ENCODE results near the gene FGF23.
A peak's percentile ranks its signal among the peaks of the same experiment; 100 is the strongest.
"Not testable (repeated sequence)": the region's sequence is repeated elsewhere in the genome, so short reads cannot be mapped to it uniquely, and the experiment has no call there.

FGF23 gene

GRCh38 chr12:4379405-4379804, at the start of gene FGF23:
Gene FGF23, minus strand, starts transcription at chr12:4379712. Its CDS starts 130 bp downstream, at chr12:4379582.
- no peak for DNase-seq
- TF ChIP-seq GATA1 (IDR thresholded peaks at IDR 0.05; ENCODE audit: low read depth, low read length) (no peak), POLR2A (IDR thresholded peaks at IDR 0.05; ENCODE audit: low read length) (no peak)

- DNase-seq = no peak
- TF ChIP-seq POLR2A (IDR thresholded peaks at IDR 0.05; ENCODE audit: low read length) = no peak
Measured at GRCh38 chr12:4424422-4424821, 44.9 kb upstream of the FGF23 start.

- DNase-seq = no peak
- TF ChIP-seq POLR2A (IDR thresholded peaks at IDR 0.05; ENCODE audit: low read length) (no peak), GATA1 (IDR thresholded peaks at IDR 0.05; ENCODE audit: low read depth, low read length) (no peak)
Measured at GRCh38 chr12:4423528-4424195, 44.1 kb upstream of the FGF23 start.

- no peak for TF ChIP-seq POLR2A (IDR thresholded peaks at IDR 0.05; ENCODE audit: low read length)
- TF ChIP-seq GATA1 (IDR thresholded peaks at IDR 0.05; ENCODE audit: low read depth, low read length) = no peak
- no peak for DNase-seq
Measured at GRCh38 chr12:4422985-4423384, 43.5 kb upstream of the FGF23 start.

- DNase-seq = peak; percentile 20 to 54
- TF ChIP-seq POLR2A (IDR thresholded peaks at IDR 0.05; ENCODE audit: low read length) (no peak), GATA1 (IDR thresholded peaks at IDR 0.05; ENCODE audit: low read depth, low read length) (no peak)
Measured at GRCh38 chr12:4421590-4422031, 42.1 kb upstream of the FGF23 start.

- DNase-seq = no peak
Measured at GRCh38 chr12:4420138-4420670, 40.7 kb upstream of the FGF23 start.

GRCh38 chr12:4418913-4419312, 39.4 kb upstream of the FGF23 start:
- DNase-seq = no peak
- TF ChIP-seq GATA1 (IDR thresholded peaks at IDR 0.05; ENCODE audit: low read depth, low read length) (no peak), POLR2A (IDR thresholded peaks at IDR 0.05; ENCODE audit: low read length) (no peak)

More at GRCh38 chr12:4420138-4420670, 40.7 kb upstream of the FGF23 start:
- TF ChIP-seq POLR2A (IDR thresholded peaks at IDR 0.05; ENCODE audit: low read length) = no peak

GRCh38 chr12:4417936-4418335, 38.4 kb upstream of the FGF23 start:
- TF ChIP-seq GATA1 (IDR thresholded peaks at IDR 0.05; ENCODE audit: low read depth, low read length) = no peak
- TF ChIP-seq POLR2A (IDR thresholded peaks at IDR 0.05; ENCODE audit: low read length) = no peak
- no peak for DNase-seq

- DNase-seq = no peak
- TF ChIP-seq POLR2A (IDR thresholded peaks at IDR 0.05; ENCODE audit: low read length) (no peak), GATA1 (IDR thresholded peaks at IDR 0.05; ENCODE audit: low read depth, low read length) (no peak)
Measured at GRCh38 chr12:4417455-4417854, 37.9 kb upstream of the FGF23 start.

- DNase-seq = no peak
- TF ChIP-seq POLR2A (IDR thresholded peaks at IDR 0.05; ENCODE audit: low read length) (no peak), GATA1 (IDR thresholded peaks at IDR 0.05; ENCODE audit: low read depth, low read length) (no peak)
Measured at GRCh38 chr12:4416276-4416675, 36.8 kb upstream of the FGF23 start.

GRCh38 chr12:4412465-4412864, 33.0 kb upstream of the FGF23 start:
- TF ChIP-seq GATA1 (IDR thresholded peaks at IDR 0.05; ENCODE audit: low read depth, low read length) (no peak), POLR2A (IDR thresholded peaks at IDR 0.05; ENCODE audit: low read length) (no peak)
- no peak for DNase-seq

GRCh38 chr12:4412056-4412455, 32.5 kb upstream of the FGF23 start:
- TF ChIP-seq POLR2A (IDR thresholded peaks at IDR 0.05; ENCODE audit: low read length) = no peak
- TF ChIP-seq GATA1 (IDR thresholded peaks at IDR 0.05; ENCODE audit: low read depth, low read length) = no peak
- no peak for DNase-seq

- no peak for DNase-seq
- TF ChIP-seq GATA1 (IDR thresholded peaks at IDR 0.05; ENCODE audit: low read depth, low read length) = no peak
- no peak for TF ChIP-seq POLR2A (IDR thresholded peaks at IDR 0.05; ENCODE audit: low read length)
Measured at GRCh38 chr12:4407136-4407535, 27.6 kb upstream of the FGF23 start.

GRCh38 chr12:4404877-4405637, 25.5 kb upstream of the FGF23 start:
- not testable (repeated sequence) for DNase-seq

GRCh38 chr12:4402996-4403395, 23.5 kb upstream of the FGF23 start:
- no peak for DNase-seq
- TF ChIP-seq GATA1 (IDR thresholded peaks at IDR 0.05; ENCODE audit: low read depth, low read length) (no peak), POLR2A (IDR thresholded peaks at IDR 0.05; ENCODE audit: low read length) (no peak)

All from erythroblast (primary cell).